NCI-H1105 treated with DMSO at 0.1 percent for 48 hours (cell line): ENCODE measurements around the gene C17orf67.

Experiments used
- DNase-seq: peaks from one replicate; lab custom pipeline; 2025; lab: John Stamatoyannopoulos, UW

The C17orf67 gene, protein sequence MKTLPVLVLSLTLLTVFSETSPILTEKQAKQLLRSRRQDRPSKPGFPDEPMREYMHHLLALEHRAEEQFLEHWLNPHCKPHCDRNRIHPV

DNA sequence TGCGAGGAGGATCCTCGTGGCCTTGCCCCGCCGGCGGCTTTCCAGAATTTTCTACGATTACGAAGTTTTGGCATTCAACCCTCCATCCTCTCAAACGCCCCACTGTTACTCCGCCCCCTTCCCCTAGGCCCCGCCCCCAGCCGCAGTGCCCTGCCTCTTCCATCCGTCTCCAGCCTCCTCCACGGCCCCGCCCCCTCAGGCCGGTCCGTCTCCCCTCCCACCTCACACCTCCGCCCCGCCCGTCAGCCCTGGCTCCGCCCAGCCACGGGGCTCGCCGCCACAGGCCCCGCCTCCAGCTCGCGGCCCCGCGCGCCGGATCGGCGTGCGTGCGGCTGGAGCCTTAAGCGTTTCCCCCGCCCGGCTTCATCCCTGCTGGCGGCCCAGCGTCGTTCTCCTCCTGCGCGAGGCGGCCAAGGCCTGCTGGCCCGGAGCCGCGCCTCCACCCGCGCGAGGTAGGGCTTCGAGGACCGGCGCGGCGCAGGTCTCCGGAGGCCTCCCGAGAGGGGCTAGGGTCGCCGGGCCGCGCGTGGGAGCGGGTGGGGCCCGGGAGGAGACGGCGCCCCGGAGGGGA is at the start of gene C17orf67, which contains the start of gene DGKE:
Gene C17orf67 (minus strand): TSS at position 112 of the 571 bp plus-strand sequence. CDS start 18,110 bp downstream, outside the sequence.
Gene DGKE (plus strand): TSS at position 343 of the 571 bp plus-strand sequence. CDS start 645 bp downstream, outside the sequence.
- DNase-seq = peak; percentile 83

DNA sequence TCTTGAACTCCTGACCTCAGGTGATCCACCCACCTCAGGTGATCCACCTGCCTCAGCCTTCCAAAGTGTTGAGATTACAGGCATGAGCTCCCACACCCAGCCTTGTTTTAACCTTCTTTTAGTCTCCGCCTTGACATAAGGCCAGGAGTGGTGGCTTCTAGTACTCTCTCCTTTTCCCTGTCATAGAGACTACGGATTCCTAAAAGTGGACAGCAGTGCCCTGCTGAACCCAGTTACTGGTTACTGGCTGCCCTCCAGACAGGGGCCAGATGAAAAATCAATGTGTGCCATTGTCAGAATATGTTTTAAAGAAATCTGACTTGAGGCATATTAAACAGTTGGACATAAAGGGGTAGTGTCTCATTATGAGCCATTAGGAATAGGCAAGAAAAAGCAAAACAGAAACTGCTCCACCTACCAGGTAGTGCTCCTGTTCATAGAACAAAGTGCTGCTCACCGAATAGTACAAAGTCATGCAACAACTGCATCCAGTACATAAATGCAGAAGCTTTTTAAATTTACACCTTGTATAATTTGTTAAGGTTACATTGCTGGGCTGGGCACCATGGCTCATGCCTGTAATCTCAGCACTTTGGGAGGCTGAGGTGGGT is 48.1 kb upstream of the C17orf67 start:
- no peak for DNase-seq

DNA sequence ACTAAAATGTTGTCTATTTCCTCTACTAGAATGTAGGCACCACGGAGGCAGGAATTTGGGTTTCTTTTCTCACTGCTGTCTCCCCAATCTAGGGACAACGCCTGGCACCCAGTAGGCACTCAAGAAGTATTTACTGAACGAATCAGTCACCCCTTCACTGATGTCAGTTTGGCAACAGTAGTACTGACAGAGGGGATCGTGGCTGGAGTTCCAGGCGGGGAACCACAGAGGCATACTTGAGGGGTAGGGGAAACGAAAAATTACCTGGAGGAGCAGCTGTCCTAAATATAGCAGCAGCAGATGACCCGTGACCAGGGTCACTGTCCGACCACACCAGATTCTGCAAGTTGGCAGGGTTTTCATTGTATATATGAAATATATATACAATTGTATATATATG is 46.9 kb upstream of the C17orf67 start:
- DNase-seq = no peak

GRCh38 chr17:56880133-56880532 is 46.4 kb upstream of the C17orf67 start:
- DNase-seq = no peak

- DNase-seq = no peak
Observed at GRCh38 chr17:56879280-56879679, 45.6 kb upstream of the C17orf67 start.

DNA sequence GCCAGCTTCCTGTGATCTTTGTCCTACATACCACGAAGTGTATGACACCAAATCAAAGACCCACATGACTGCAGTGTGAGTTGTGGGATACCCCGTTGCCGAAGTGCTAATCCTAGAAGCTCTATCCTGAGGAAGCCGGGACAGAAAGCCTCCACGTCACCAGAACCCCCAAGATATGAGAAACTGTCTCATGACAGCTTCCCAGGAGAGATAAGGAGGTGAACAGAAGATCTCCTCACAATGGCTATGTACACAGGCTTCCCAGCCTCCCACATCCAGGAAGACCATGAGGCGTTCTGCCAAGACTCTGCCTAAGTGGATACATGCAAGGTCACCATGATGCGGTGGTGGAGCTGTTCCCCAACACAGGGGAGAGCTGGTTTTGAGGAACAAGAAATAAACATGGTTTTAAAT is 43.1 kb upstream of the C17orf67 start:
- no peak for DNase-seq

- DNase-seq = no peak
Observed at GRCh38 chr17:56870081-56870651, 36.4 kb upstream of the C17orf67 start.

- DNase-seq = no peak
Observed at GRCh38 chr17:56868716-56869115, 35.0 kb upstream of the C17orf67 start.

GRCh38 chr17:56867948-56868376 is 34.2 kb upstream of the C17orf67 start:
- DNase-seq = no peak

- no peak for DNase-seq
Observed at GRCh38 chr17:56866496-56866895, 32.8 kb upstream of the C17orf67 start.

DNA sequence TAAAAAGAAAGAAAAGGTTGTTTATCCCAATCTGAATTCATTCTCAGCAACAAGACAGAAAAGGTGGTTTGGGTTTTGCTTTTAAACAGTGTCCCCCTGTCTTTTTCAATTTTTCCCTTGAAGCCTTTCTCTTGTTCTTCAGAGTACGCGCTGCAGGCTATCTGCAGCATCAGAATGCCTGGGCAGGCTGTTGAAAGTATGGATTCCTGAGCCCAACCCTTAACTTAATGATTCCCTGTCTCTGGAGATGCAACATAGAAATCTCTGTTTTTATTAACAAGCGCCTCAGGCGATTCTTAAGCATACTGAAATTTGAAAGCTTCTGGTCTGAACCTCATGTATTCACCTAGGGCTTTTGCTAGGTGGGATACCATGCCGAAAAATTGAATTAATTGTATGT is 32.4 kb upstream of the C17orf67 start:
- no peak for DNase-seq

- no peak for DNase-seq
Observed at GRCh38 chr17:56863974-56864373, 30.3 kb upstream of the C17orf67 start.

- no peak for DNase-seq
Observed at GRCh38 chr17:56861899-56862298, 28.2 kb upstream of the C17orf67 start.

GRCh38 chr17:56851008-56851407 is 17.3 kb upstream of the C17orf67 start:
- DNase-seq = no peak

- DNase-seq = no peak
Observed at GRCh38 chr17:56850591-56850990, 16.9 kb upstream of the C17orf67 start.

GRCh38 chr17:56849131-56849530 is 15.4 kb upstream of the C17orf67 start:
- no peak for DNase-seq

GRCh38 chr17:56847106-56847505 is 13.4 kb upstream of the C17orf67 start:
- DNase-seq = no peak

DNA sequence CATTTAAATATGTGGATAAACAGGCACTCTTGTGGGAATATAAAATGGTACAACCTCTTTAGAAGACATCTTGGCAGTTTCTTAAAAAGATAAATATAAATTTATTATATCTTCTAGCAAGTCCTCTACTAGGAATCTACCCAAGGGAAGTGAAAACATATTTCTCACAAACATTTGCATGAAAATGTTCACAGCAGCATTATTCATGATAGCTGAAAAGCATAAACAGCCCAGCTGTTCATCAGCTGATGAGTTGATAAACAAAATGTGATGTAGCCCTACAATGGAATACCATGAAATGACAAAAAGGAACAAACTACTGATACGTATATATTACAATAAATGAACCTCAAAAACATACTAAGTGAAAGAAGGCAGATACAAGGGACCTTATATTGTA is 12.2 kb upstream of the C17orf67 start:
- DNase-seq = no peak

DNA sequence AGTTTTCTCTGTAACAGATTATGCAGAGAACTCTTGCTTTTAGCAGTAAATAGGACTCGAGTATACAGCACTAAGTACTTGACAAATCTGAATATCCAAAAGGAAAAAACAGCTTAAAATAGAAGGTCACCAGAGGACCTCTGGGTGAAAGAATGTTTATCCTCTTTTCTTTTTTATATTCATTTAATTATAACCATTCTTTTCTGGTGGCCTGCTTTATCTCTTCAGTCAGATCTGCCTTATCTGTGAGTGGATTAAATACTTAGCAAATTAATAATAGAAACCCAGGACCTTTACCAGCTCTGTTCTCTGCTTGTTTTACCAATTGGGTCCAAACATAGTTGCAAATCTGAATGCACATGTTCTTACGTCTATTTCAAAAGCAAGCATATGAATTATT is 8.9 kb upstream of the C17orf67 start:
- no peak for DNase-seq

DNA sequence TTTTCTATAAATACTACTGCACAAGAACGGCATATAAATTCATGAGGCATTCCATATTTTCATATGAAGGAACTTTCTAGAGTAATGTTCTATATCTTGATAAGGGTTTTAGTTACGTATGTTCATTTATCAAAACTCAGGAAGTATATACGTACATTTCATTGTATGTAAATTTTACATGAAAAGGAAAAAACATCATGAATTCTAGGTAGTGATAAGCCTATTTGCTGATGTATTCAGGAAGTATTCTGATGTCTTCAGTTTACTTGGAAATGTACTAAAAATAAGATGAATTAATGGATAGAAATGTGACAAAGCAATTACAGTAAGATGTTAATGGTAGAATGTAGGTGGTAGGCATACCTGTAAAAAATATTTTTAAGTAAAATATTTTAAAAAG is 5.0 kb upstream of the C17orf67 start:
- DNase-seq = no peak

GRCh38 chr17:56835264-56835585 is 1.5 kb upstream of the C17orf67 start:
- DNase-seq = no peak

- peak; percentile 46 for DNase-seq
Observed at GRCh38 chr17:56834380-56835263, 902 bp upstream of the C17orf67 start.
